Activated effector memory CD4-positive, alpha-beta T cell treated with Interleukin-2 at 50 U/mL for 16 hours (primary cell): Measurements from ENCODE around the gene WWOX.

Source experiments
- DNase-seq: peaks from one replicate; pipeline ENCODE4 v3.0.0-alpha.2; 2020

The WWOX gene

DNA sequence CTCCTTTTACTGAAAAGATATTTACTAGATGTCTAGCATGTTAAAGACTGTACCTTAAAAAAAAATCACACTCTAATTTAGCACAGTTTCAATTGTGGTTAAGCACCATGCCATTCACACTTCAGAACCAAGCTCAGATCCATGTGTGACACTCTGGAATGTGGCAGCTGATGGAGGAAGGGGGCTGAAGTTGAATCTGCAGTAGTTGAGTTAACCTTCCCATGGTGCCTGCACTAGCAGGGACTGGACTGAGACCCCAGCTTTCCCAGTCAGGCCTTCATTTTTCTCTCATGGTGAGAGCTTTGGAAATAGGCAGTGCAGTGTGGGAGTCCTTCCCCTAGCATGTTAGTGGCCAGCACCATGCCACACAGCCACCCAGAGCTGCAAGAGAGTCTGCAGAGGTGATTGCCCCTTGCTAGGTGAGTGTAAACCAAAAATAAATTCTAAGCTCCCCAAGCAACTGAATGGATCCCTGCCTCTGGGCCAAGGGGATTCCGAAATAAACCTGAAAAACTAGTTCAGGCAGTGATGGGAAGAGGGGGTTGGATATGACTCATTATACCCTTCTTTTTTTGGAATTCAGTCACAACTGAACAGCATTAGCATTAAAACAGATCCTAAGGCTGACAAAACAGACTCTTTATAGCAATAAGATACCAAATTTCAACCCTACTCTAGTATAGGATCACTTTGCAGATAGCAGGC lies 208.5 kb downstream of the WWOX start:
- DNase-seq = no peak

DNA sequence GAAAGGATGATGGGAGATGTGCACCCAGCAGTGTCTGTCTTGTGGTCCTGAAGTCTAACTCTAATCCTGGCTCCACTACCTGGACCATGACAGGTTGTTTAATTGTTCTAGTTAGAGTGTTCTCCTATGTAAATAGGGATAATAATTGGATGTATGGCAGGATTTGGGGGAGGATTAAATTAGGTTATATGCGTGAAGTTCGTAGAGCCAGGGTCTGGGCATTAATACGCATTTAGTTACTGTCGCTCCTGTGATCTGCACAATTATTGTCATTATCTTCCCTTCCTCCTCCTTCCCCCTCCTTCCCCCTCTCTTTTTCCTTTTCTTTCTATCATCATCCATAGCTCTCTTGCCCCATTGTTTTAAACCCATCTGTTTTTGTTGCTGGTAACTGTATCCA lies 210.3 kb downstream of the WWOX start:
- DNase-seq = no peak

GRCh38 chr16:78310196-78310595 lies 210.7 kb downstream of the WWOX start:
- DNase-seq = no peak

GRCh38 chr16:78310990-78311561 lies 211.6 kb downstream of the WWOX start:
- no peak for DNase-seq

GRCh38 chr16:78311831-78312230 lies 212.4 kb downstream of the WWOX start:
- no peak for DNase-seq

DNA sequence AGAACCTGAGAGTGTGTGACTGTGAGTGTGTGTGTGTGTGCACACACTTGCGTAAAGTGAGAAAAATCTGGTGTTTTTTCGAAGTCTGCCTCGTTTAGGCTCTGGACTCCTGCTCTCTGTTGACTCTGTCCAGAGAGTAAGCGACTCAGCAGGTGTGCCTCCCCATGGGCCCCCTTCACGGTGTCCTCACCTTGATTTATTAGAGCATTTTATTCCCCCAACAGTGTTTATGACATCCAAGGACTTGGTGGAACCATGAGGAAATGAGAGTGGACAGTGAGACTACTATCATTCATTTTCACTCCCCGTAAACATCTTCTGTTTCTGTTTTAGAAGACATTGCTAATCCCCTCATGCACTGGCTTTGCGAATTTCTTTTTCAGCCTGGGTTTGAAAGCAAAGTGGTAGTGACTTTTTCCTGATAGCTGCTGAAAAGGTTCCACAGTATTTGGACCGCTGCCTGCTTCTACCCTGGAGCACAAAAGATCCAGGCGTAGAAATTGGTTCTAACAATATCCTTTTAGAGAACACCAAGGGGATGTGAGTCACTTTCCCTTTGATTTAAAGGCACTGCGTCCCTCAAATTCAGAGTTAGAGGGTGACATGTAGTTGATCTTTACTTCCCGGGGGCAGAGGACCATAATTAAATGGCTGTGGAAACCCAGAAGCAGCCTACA lies 218.2 kb downstream of the WWOX start:
- no peak for DNase-seq

- DNase-seq = no peak
Measured at GRCh38 chr16:78321620-78322360, 222.3 kb downstream of the WWOX start.

GRCh38 chr16:78323315-78323714 lies 223.9 kb downstream of the WWOX start:
- DNase-seq = no peak

- no peak for DNase-seq
Measured at GRCh38 chr16:78324649-78325285, 225.3 kb downstream of the WWOX start.

GRCh38 chr16:78325468-78326352 lies 226.3 kb downstream of the WWOX start:
- no peak for DNase-seq

- DNase-seq = no peak
Measured at GRCh38 chr16:78326731-78327130, 227.3 kb downstream of the WWOX start.

- no peak for DNase-seq
Measured at GRCh38 chr16:78331731-78332130, 232.3 kb downstream of the WWOX start.

DNA sequence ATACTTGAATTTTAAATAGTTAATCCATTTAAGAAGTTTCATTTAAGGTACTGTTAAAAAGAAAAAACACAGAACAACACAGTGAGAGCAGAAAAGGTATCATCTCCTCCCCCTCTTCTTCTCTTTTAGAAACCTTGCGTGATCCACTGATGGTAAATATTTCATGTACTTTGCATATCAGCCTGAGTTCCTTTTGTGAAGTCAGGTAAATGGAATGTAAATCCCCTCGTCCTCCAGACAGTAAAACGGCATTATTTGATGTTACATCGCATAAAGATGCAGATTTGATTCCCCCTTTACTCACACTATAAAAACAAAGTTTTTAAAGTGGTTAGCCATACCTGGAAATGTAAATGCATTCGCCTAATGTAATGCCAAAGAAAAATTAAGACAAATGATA lies 234.4 kb downstream of the WWOX start:
- no peak for DNase-seq

DNA sequence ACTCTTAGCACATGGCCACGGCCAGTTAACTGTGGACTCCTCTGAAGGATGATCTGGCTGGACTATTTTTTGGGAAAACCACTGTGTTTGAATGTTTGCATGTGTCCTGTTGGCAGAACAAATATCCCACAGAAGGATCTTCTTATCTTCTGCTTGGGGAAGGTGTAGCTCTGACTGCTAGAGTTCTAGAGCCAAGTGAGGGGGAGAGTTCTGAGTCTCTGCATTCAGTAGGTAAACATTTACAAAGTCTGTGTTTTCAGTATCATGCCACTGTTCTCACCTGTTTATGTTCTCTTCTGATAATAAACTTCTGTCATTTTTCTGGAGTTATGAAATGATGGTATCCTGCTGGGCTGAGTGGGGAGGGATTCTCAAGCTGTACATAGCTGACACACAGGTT lies 241.1 kb downstream of the WWOX start:
- no peak for DNase-seq

DNA sequence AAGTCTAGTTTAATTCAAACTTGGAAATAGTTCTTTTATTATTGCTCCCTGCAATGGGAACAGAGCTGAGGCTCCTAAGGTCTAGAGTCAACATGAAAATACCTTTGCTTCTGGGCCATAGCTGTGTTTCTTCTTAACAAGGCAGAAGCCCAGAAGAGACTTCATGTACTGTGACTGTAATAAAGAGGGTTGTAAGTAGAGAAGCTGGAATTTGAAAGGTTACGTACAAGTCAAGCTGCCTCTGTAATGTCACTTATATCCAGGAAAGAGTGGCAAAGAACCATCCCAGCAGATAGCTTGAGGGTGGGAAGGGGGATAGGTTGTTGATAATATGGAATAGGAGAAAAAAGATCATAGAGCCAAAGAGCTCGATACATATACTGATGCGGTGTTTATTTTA lies 248.6 kb downstream of the WWOX start:
- no peak for DNase-seq

GRCh38 chr16:78348886-78349285 lies 249.4 kb downstream of the WWOX start:
- DNase-seq = no peak

DNA sequence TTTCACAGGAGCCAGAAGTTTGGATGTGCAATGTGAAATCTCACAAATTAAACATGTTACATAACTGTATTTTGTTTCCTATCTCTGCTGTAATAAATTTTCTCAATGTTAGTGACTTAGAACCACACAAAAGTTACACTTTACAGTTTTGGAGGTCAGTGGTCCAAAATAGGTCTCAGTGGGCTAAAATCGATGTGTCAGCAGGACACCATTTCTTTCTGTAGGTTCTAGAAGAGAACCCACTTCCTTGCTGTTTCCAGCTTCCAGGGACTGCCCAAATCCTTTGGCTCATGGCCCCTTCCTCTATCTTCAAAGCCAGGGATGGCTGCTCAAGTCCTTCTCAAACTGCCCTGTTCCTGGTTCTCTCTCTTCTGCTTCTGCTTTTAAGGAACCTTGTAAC lies 252.7 kb downstream of the WWOX start:
- no peak for DNase-seq

GRCh38 chr16:78353640-78354275 lies 254.3 kb downstream of the WWOX start:
- no peak for DNase-seq

GRCh38 chr16:78362524-78363135 lies 263.2 kb downstream of the WWOX start:
- DNase-seq = no peak

GRCh38 chr16:78363843-78364555 lies 264.5 kb downstream of the WWOX start:
- no peak for DNase-seq

GRCh38 chr16:78364556-78364880 lies 265.1 kb downstream of the WWOX start:
- no peak for DNase-seq
